NCI-H128 (cell line): ENCODE results near the gene SERGEF.

Experiments
- DNase-seq: peaks from one replicate; lab custom pipeline; 2025; ENCODE audit not compliant: unreplicated experiment; lab: John Stamatoyannopoulos, UW

The SERGEF gene

GRCh38 chr11:17740649-17741235, 272.1 kb downstream of the SERGEF start:
- no peak for DNase-seq

GRCh38 chr11:17739945-17740338, 272.9 kb downstream of the SERGEF start:
- DNase-seq, result no peak

GRCh38 chr11:17738151-17738973, 274.5 kb downstream of the SERGEF start:
- DNase-seq, result no peak
